Measurements from ENCODE around the gene CETN1.

The CETN1 gene

DNA sequence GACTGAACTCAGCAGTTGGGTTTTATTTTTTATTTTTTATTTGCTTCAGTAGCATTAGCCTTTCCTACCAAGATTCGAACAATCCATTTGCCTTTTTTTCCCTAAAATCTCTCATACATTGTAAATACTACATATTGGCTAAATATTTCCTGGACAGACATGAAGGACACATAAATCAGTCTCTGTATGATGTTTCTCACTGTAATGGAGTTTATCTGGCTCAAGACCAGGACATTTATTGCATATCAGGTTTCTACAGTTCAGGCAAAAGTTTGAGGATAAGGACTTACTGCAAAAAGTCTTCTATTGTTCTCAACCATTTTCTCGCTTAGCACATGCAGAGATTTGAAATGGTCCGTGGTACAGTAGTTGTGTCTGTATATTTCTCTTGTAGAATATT, 19.9 kb downstream of the CETN1 start:
- no peaks in the 10 kb centered on the region for H3K36me3 Mint-ChIP-seq (ENCODE audit: low read depth)

DNA sequence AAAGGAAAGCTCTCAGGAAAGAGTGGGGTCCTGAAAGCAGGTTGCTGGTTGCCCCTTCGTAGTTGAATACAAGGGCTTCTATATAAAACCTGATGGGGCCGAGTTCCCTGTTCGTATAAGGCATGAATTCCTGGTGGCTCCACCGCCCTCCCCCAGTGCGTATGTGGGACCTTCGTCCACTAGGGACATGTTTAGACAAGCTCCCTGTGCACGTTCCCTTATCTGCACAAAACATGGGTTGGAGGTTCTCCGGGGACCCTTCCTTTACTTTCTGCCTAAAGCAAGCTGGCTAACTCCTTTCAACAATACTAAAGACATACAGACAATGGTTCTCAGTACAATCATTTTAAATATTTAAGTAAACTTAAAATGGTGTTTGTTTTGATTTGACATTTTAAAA, 24.6 kb downstream of the CETN1 start:
- Mint-ChIP-seq H3K9me3 (no peaks in the 10 kb centered on the region), H3K4me1 (ENCODE audit: low read depth) (no peaks in the 10 kb centered on the region), H3K27ac (no peak overlapping the region), H3K4me3 (no peak overlapping the region), H3K36me3 (ENCODE audit: low read depth) (no peaks in the 10 kb centered on the region), H3K27me3 (ENCODE audit: low read depth) (peaks cover 22% of the 10 kb centered on the region)

More for the DNA sequence above, 19.9 kb downstream of the CETN1 start:
- Mint-ChIP-seq H3K4me1 (ENCODE audit: low read depth) (peaks cover 12% of the 10 kb centered on the region), H3K4me3 (no peak overlapping the region), H3K27ac (no peak overlapping the region), H3K27me3 (ENCODE audit: low read depth) (peaks cover 26% of the 10 kb centered on the region), H3K9me3 (no peaks in the 10 kb centered on the region)

- Mint-ChIP-seq H3K4me1 (ENCODE audit: low read depth) (no peaks in the 10 kb centered on the region), H3K27ac (no peak overlapping the region), H3K27me3 (ENCODE audit: low read depth) (peaks cover 7% of the 10 kb centered on the region), H3K4me3 (no peak overlapping the region), H3K9me3 (no peaks in the 10 kb centered on the region), H3K36me3 (ENCODE audit: low read depth) (no peaks in the 10 kb centered on the region)
Measured at GRCh38 chr18:607930-608329, 27.8 kb downstream of the CETN1 start.

DNA sequence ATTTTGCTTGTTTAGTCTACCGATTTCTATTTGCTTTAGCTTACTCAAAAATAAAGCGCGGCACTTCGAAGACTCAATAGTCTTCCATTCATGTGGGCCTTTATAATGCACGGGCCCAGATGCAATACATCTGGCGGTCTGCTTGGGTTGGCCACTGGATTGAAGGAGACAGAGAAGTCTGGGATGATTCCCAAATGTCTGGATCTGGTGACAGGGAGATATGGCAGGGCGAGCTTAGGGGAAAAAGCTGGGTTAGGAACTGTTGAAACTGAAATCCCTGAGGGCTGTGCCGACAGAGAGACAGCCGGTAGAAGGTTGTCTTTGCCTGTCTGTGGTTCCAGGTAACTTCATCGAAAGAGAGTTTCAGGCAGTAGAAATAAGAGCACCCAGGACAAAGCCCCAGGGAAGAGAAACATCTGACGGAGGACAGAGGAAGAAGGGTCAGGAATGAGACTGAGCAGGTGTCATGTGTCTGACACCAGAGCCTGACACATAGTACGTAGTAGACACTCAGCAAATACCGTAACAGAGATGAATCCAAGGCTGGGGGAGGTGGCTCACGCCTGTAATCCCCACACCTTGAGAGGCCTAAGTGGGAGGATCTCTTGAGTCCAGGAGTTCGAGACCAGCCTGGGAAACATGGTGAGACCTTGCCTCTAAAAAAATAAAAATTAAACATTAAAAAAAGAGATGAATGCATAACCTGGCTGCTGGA, 30.2 kb downstream of the CETN1 start:
- Mint-ChIP-seq H3K4me1 (ENCODE audit: low read depth) (no peaks in the 10 kb centered on the region), H3K27ac (no peak overlapping the region), H3K9me3 (no peaks in the 10 kb centered on the region), H3K36me3 (ENCODE audit: low read depth) (no peaks in the 10 kb centered on the region), H3K4me3 (no peak overlapping the region), H3K27me3 (ENCODE audit: low read depth) (peaks cover 7% of the 10 kb centered on the region)

DNA sequence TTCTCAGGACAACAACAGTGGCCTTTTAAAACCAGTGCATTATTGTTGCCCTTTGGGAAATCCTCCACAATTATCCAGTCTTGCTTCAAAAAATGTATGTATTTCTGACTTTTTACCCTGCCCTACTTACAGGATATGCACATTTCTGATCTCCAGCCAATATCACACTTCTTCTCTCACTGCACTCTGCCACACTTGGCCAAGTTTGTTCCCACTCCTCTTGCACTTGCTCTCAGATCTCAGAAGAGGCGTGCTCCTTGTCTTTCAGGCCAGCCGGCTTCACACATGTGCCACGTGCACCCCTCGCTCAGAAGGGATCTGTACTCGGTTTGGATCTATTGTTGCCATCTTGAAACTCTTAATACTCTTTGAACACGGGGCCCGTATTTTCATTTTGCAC, 32.0 kb downstream of the CETN1 start:
- H3K4me3 Mint-ChIP-seq = no peak overlapping the region
- H3K36me3 Mint-ChIP-seq (ENCODE audit: low read depth) = no peaks in the 10 kb centered on the region
- H3K4me1 Mint-ChIP-seq (ENCODE audit: low read depth) = no peaks in the 10 kb centered on the region
- H3K27me3 Mint-ChIP-seq (ENCODE audit: low read depth) = peaks cover 3% of the 10 kb centered on the region
- H3K9me3 Mint-ChIP-seq = no peaks in the 10 kb centered on the region
- H3K27ac Mint-ChIP-seq = no peak overlapping the region

DNA sequence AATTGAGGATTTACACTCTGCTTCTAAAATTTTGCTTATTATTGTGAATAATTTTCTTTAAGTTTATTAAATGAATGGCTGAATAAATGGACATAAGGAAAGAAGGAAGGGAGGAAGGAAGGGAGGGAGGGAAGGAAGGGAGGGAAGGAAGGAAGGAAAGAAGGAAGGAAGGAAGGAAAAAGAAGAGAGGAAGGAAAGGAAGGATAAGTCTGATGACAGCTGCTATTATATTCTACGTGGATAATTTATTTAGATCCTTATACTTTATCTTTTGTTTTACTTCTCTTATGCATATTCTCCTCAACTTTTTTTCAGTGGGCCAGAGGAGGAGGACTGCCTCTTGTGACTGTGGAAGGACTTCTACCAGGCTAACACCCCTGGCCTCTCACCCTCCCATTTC, 34.0 kb downstream of the CETN1 start:
- H3K9me3 Mint-ChIP-seq = no peaks in the 10 kb centered on the region
- no peak overlapping the region for H3K27ac Mint-ChIP-seq
- H3K4me3 Mint-ChIP-seq = no peak overlapping the region
- no peaks in the 10 kb centered on the region for H3K36me3 Mint-ChIP-seq (ENCODE audit: low read depth)
- H3K27me3 Mint-ChIP-seq (ENCODE audit: low read depth) = peaks cover 9% of the 10 kb centered on the region
- no peaks in the 10 kb centered on the region for H3K4me1 Mint-ChIP-seq (ENCODE audit: low read depth)

DNA sequence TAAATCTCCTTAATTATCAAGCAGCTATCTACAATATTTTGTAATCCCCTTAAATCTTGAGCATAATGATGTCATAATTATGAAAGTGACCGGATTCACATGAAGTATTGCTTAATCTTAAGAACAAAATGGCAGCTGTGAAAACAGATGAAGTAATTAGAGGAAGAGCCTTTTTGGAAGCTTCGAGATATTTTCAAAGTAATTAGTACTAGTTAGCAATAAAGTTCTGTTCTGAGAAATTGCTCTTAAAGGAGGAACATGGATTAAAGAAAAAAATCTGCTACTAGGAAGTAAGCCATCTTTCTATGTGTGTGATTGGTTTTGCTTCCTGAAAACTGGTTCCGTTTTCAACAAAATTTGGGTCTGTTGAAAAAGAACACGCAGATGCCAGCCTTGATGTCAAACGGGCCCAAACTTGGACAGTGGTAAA, 34.9 kb downstream of the CETN1 start:
- no peaks in the 10 kb centered on the region for H3K36me3 Mint-ChIP-seq (ENCODE audit: low read depth)
- no peaks in the 10 kb centered on the region for H3K9me3 Mint-ChIP-seq

GRCh38 chr18:615773-616172, 35.6 kb downstream of the CETN1 start:
- Mint-ChIP-seq H3K4me1 (ENCODE audit: low read depth) (no peaks in the 10 kb centered on the region), H3K27ac (no peak overlapping the region), H3K36me3 (ENCODE audit: low read depth) (no peaks in the 10 kb centered on the region), H3K27me3 (ENCODE audit: low read depth) (peaks cover 7% of the 10 kb centered on the region), H3K9me3 (no peaks in the 10 kb centered on the region), H3K4me3 (no peak overlapping the region)

More for the DNA sequence above, 34.9 kb downstream of the CETN1 start:
- Mint-ChIP-seq H3K4me3 (no peak overlapping the region), H3K27ac (no peak overlapping the region), H3K4me1 (ENCODE audit: low read depth) (no peaks in the 10 kb centered on the region), H3K27me3 (ENCODE audit: low read depth) (peaks cover 10% of the 10 kb centered on the region)

DNA sequence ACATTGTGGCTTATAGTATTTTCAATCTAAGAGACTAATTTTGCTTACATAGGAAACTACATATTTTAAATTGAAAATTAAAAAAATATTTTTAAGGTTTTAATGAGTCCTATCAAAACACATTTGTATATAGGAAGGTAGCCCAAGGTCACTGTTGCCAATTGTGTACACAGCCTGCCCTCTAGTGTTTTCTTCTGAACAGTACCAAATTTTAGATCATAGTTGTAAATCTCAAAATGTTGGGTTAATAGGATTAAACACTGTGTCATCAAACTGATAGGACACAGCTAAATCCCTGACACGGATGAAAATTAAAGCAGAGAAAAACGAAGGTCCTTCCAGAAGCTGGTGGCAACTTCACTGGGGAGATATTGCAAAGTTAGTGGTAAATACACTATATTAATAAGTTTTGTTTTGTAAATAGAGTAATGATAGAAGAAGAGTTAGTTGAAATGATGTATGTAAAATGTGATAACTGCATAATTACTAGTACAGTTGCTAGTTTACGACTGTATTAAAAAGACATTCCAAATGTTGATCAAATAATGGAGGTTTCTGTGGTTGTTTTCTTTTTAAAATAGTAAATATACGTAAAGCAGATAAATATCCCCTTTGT, 36.3 kb downstream of the CETN1 start:
- no peaks in the 10 kb centered on the region for H3K36me3 Mint-ChIP-seq (ENCODE audit: low read depth)
- no peaks in the 10 kb centered on the region for H3K9me3 Mint-ChIP-seq
- no peak overlapping the region for H3K27ac Mint-ChIP-seq
- H3K27me3 Mint-ChIP-seq (ENCODE audit: low read depth) = peaks cover 7% of the 10 kb centered on the region
- H3K4me3 Mint-ChIP-seq = no peak overlapping the region
- no peaks in the 10 kb centered on the region for H3K4me1 Mint-ChIP-seq (ENCODE audit: low read depth)

DNA sequence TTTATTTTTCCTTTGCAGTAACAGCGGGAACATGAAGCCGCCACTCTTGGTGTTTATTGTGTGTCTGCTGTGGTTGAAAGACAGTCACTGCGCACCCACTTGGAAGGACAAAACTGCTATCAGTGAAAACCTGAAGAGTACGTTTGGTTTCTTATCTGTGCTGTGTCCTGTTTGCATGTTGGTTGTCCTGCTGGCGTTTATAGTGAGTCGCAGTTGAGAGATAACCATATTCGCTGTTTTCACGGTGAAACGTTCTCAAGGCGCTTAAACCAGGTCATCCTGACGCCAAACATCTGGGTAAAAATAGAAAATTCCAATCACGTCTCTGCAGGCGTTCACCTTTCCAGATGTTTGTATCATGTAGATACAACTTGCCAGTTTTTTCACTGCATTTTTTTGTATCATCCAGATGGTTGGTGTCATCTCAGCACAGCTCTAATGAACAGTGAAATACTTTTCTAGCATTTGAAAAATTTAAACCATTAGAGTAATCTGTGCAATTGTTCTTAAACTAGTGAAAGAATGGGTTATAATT, 37.9 kb downstream of the CETN1 start:
- Mint-ChIP-seq H3K36me3 (ENCODE audit: low read depth) (no peaks in the 10 kb centered on the region), H3K27me3 (ENCODE audit: low read depth) (peaks cover 13% of the 10 kb centered on the region), H3K27ac (no peak overlapping the region), H3K9me3 (no peaks in the 10 kb centered on the region), H3K4me3 (no peak overlapping the region), H3K4me1 (ENCODE audit: low read depth) (no peaks in the 10 kb centered on the region)

GRCh38 chr18:618618-619017, 38.4 kb downstream of the CETN1 start:
- H3K9me3 Mint-ChIP-seq = no peaks in the 10 kb centered on the region
- no peaks in the 10 kb centered on the region for H3K36me3 Mint-ChIP-seq (ENCODE audit: low read depth)
- H3K4me1 Mint-ChIP-seq (ENCODE audit: low read depth) = no peaks in the 10 kb centered on the region
- no peak overlapping the region for H3K27ac Mint-ChIP-seq
- H3K4me3 Mint-ChIP-seq = no peak overlapping the region
- H3K27me3 Mint-ChIP-seq (ENCODE audit: low read depth) = peaks cover 13% of the 10 kb centered on the region

DNA sequence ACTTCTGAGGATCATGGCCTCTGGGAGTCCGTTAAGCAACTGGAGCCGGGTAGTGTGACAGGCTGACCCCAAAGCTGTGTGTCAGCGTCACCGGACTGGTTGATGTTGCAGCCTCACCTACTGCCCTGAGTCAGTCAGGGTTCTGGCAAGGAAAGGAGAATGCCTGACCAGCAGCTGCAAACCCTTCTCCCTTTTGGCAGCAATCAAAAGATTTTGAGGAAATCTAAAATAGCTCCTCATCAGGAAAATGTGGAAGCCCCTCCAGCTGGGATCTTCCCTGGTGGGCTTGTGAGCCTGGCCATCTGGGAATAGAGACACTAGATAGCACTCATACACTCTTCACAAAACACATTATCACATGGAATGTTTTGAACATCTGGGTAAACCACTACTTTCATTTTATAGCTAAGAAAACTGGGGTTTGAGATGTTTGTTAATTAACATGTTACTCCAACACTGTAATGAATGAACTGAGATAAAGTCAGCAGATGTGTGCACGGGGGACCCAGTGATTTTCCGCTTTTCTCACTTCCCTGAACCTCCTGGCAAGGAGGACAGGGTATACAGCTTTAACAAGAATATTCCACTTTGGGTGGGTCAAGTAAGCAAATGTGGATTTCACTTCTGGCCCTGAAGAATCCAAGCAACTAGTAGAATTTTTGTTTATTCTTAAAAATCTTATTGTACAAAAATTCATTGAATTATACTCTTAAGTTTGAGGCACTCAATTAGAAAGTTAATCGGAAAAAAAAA, 41.3 kb downstream of the CETN1 start:
- Mint-ChIP-seq H3K4me3 (no peak overlapping the region), H3K4me1 (ENCODE audit: low read depth) (no peaks in the 10 kb centered on the region), H3K27me3 (ENCODE audit: low read depth) (peaks cover 28% of the 10 kb centered on the region), H3K36me3 (ENCODE audit: low read depth) (no peaks in the 10 kb centered on the region), H3K9me3 (no peaks in the 10 kb centered on the region), H3K27ac (no peak overlapping the region)

DNA sequence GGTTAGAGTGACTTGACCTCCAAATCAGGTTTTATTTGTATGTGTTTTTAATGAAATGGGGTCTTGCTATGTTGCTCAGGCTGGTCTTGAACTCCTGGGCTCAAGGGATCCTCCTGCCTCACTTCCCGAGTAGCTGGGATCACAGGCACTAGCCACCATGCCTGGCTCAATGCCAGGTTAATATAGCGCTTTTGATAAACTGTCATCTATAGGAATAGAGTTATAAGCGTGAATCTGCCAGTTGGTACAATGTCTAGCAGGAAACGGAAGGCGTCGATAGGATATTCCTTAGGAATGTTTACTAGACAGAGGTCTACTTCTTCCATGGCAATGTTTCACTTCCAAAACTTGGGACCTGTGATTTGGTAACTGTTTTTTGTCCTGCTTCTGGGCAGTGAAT, 42.1 kb downstream of the CETN1 start:
- no peaks in the 10 kb centered on the region for H3K36me3 Mint-ChIP-seq (ENCODE audit: low read depth)
- no peak overlapping the region for H3K4me3 Mint-ChIP-seq
- no peak overlapping the region for H3K27ac Mint-ChIP-seq
- H3K27me3 Mint-ChIP-seq (ENCODE audit: low read depth) = peaks cover 32% of the 10 kb centered on the region
- no peaks in the 10 kb centered on the region for H3K4me1 Mint-ChIP-seq (ENCODE audit: low read depth)
- H3K9me3 Mint-ChIP-seq = no peaks in the 10 kb centered on the region

- H3K4me1 Mint-ChIP-seq (ENCODE audit: low read depth) = no peaks in the 10 kb centered on the region
- H3K27me3 Mint-ChIP-seq (ENCODE audit: low read depth) = peaks cover 28% of the 10 kb centered on the region
- H3K27ac Mint-ChIP-seq = no peak overlapping the region
- no peaks in the 10 kb centered on the region for H3K9me3 Mint-ChIP-seq
- no peaks in the 10 kb centered on the region for H3K36me3 Mint-ChIP-seq (ENCODE audit: low read depth)
- H3K4me3 Mint-ChIP-seq = no peak overlapping the region
Measured at GRCh38 chr18:623761-624620, 43.8 kb downstream of the CETN1 start.
